Measurements from ENCODE around the gene MCC.

- no peak for TF ChIP-seq CTCF (IDR thresholded peaks at IDR 0.05; ENCODE audit: low read length)
- TF ChIP-seq EZH2 (optimal IDR thresholded peaks at IDR 0.05; ENCODE audit: low read depth, low read length): no peak
- TF ChIP-seq EZH2phosphoT487 (IDR thresholded peaks at IDR 0.05; ENCODE audit: low read length): no peak
Observed at GRCh38 chr5:113024076-113024697, 464.1 kb downstream of the MCC start.

All from MM.1S (cell line).